HG02798 (cell line): ENCODE measurements around the gene TRMT10C.
A peak's percentile ranks its signal among the peaks of the same experiment; 100 is the strongest.
"Not testable (repeated sequence)": the region's sequence is repeated elsewhere in the genome, so short reads cannot be mapped to it uniquely, and the experiment has no call there.

Source experiments
- ATAC-seq: cut with Tn5 transposase; IDR thresholded peaks from one replicate; pipeline ENCODE4 v1.9.1; 2021; ENCODE audit warnings: mild to moderate bottlenecking; ENCODE audit not compliant: unreplicated experiment, poor library complexity

Gene TRMT10C

DNA sequence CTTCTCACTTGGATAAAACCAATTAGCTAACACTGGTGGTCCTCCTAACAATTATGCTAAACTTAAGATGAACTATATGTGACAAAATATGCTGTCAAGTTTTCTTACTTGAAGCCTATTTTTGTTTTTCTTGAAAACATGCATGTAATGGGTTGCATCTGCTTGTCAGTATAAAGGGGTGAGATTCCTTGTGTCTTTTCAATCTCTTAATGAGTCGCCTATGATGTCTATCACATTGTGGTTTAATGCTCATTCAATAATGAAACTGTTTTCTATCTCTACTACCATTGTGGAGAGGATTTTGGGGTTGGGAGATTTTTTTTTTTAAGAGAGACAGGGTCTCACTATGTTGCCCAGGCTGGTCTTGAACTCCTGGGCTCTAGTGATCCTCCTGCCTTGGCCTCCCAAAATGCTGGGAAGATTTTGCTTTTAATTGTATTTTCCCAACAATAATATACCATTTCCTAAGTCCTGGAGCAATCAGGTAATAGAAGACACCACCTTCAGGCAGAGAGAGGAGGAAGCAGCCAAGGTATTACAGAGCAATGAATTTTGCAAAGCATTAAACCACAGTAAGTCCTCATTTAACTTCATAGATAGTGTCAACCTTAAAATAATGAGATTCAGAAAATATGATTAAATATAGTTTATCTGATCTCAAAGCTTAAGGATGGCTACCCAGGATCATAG, 17.4 kb upstream of the TRMT10C start:
- ATAC-seq = no peak

DNA sequence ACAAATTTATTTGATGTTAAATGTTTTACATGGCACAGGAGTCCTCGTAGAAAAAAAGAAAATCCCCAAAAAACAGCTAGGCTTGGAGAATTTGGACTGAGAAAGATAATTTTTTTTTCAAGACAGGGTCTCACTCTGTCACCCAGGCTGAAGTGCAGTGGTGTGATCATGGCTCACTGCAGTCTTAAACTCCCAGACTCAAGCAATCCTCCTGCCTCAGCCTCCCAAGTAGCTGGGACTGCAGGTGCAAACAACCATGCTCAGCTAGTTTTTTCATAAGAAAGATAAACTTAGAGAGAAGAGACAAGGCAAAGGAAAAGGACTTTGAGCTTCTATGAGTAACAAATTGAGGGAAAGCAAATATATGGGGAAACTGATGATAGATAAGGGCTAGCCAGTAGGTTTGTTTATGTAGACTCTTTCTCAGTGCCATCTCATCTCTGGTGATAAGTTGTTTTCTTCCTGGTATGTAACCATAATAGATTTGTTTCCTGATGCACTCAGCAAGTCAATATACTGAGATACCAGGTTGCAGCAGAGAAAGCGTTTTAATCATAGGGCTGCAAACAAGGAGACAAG, 13.1 kb upstream of the TRMT10C start:
- no peak for ATAC-seq

DNA sequence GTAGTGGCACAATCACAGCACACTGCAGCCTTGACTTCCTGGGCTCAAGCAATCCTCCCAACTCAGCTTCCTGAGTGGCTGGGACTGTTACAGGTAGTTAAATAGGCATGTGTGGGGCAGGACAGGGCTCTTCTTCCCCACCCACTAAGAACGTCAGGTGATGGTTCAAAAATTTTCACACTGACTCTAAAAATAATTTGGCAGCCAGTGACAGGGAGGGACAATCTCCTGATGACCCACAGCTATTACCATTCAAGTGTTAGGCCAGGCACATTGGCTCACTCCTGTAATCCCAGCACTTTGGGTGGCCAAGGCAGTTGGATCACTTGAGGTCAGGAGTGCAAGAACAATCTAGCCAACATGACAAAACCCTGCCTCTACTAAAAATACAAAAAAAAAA, 12.2 kb upstream of the TRMT10C start:
- no peak for ATAC-seq

DNA sequence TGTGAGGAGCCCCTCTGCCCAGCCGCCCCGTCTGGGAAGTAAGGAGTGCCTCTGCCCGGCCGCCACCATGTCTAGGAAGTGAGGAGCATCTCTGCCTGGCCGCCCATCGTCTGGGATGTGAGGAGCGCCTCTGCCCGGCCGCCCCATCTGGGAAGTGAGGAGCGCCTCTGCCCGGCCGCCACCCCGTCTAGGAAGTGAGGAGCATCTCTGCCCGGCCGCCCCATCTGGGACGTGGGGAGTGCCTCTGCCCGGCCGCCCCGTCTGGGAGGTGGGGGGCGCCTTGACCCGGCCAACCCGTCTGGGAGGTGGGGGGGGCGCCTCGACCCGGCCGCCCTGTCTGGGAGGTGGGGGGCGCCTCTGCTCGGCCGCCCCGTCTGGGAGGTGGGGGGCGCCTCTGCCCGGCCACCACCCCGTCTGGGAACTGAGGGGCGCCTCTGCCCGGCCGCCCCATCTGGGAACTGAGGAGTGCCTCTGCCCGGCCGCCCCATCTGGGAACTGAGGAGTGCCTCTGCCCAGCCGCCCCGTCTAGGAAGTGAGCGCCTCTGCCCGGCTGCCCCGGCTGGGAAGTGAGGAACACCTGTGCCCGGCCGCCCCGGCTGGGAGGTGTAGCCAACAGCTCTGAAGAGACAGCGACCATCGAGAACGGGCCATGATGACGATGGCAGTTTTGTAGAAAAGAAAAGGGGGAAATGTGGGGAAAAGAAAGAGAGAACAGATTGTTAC, 10.1 kb upstream of the TRMT10C start:
- not testable (repeated sequence) for ATAC-seq

DNA sequence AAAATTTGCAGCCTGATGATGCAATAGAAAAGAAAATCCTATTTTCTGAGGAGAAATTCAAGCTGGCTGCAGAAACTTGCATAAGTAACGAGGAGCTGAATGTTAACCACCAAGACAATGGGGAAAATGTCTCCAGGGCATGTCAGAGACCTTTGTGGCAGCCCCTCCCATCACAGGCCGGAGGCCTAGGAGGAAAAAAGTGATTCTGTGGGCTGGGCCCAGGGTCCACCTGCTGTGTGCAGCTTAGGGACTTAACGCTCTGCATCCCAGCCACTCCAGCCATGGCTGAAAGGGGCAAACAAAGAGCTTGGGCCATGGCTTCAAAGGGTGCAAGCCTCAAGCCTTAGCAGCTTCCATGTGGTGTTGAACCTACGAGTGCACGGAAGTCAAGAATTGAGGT, 8.3 kb upstream of the TRMT10C start:
- ATAC-seq = not testable (repeated sequence)

DNA sequence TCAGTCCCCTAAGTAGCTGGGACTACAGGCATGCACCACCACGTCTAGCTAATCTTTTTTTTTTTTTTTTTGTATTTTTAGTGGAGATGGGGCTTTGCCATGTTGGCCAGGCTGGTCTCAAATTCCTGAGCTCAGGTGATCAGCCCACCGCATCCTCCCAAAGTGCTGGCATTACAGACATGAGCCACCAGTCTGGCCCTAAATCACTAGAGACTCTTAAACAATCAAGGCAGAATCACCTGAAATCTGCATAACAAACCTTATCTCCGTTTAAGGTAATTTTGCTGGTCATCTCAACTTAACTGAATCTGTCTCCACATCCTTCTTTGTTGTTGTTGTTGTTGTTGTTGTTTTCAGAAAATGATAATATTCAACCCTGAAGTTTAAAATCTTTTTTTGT, 5.6 kb upstream of the TRMT10C start:
- ATAC-seq = no peak

DNA sequence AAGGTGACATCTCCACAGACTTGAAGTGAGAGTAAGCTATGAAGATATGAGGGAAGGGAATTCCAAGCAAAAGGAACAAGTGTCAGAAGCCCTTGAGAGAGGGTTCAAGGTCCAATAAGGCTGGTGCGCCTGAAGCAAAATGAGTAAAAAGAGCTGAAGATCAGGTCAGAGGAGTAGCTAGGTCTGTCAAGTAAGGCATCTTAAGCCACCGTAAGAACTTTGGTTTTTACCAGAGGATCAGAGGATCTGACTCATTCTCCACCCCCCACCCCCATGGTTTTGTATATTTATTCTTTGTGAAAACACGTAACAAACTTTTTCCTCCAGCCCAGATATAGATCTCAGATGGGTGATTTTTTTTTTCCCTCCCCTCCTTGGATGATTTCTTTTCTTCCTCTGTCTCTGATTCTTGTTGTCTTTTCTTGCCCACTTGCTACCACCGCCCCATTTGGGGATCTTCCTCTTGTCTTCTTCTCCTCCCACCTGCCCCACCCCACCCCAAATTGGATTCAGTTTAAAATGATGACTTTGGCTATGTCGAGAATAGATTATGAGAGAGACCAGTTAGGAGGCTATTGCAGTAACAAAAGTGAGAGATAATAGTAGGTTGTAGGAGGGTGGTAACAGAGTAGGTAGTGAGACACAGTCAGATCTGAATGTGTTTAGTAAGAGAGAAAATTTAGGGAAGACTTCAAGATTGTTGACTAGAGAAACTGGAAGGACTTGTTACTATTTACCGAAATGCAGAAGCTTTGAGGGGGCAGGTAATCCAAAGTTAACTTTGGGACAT, 6.1 kb downstream of the TRMT10C start:
- no peak for ATAC-seq

DNA sequence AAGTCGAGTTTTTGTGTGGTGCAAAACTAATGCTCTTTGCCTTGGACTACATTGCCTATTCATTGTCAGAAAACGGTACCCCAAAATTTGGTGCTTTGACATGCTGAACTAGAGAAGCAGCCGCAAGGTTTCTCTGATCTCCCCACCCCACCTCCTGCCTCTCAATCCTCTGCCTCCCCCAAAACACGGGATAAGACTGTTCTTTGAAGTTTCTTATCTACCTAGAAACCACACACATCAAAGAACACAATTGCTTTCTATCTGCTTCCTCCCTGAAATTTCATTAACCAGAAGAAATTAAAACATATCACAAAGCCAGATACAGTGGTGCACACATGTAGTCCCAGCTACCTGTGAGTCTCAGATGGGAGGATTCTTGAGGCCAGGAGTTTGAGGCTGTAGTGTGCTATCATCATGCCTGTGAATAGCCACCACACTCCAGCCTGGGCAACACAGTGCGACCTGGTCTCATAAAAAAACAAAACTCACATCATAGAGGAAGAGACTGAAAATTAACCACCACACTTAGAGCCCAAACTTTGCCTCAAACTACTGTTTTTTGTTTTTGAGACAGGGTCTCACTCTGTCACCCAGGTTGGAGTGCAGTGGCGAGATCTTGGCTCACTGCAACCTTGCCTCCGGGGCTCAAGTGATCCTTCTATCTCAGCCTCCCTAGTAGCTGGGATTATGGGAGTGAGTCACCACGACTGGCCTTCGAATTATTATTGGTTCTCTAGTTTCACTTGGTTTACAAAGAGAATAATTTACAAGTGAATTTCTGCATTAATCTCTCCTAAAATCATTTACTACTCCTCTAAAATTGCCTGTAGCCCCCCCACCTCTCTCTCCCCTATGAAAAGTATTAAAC, 9.6 kb downstream of the TRMT10C start:
- no peak for ATAC-seq

DNA sequence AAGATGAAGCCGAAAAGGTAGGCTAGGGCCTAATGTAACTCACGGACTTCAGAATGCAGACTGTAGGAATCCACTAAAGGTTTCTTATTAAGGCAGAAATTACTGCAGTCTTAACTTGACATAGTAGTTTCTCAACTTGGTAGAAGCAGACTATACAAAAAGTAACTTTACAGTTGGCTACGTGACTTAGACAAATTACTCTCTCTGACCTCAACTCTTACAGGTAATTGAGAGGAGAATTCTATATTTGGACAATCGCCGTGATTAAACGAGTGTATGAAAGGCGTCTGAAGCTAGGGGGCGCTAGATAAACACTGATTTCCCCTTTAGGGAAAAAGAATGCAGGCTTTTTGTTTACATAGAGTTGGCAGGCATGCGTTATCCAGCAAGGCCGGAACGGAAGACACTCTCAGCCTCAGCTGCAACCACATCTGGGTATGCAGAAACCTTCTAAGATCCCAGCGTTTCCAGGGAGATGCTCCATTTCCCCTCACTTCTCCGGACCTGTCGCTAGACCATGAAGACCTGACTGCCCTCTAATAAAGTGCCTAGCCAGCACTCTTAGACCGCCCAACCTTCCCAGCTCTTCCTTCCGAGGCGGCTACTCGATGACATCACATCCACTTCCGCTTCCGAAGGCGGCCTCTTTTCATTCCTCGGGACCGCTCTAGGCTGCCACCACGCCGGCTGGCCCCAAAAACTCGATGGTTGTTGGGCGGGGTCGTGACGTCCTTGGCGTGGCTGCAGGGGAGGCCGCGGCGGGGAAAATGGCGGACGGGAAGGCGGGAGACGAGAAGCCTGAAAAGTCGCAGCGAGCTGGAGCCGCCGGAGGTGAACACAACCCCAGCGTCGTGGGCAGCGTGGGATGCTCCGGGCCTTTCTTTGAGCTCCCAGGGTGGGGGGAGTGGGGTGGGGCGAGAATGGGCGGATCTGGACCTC, 12.1 kb downstream of the TRMT10C start, which contains the start of gene PCNP:
Gene PCNP (plus strand): TSS at position 732 of the 939 bp plus-strand sequence. CDS start 36 bp downstream, at position 768.
- ATAC-seq = peak; percentile 90

DNA sequence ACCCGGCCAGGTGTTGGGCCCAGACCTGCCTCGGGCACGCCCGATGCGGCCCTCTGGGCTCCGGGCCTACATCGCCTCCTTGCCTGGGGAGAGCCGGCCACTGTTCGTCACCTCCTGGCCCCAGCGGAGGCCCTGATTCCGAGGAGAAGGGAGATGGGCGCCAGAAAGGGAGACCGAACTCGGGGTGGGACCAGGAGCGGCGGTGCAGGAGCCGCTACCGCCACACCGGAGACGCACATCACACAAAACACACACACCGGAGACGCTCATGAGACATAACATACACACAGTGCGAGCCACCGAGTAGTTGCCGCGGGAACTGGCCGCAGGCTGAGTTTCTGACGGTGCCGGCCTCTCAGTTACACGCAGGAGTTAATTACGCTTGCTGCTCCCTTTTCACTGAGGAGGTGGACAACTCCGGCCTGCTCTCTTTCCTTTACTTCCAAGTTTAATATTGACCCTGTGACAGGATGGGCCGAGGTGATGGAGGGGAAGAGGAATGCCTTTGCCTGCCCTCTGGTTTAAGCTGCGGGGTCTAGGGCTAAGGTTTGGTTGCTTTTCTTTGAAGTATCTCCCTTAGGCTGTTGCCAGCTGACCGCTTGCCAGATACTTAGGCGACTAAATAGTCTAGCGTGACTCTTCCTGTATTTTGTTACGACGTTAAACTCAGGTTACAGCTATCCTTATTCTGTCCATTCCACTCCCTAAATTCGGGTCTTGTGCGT, 12.9 kb downstream of the TRMT10C start:
- ATAC-seq = peak; percentile 43

DNA sequence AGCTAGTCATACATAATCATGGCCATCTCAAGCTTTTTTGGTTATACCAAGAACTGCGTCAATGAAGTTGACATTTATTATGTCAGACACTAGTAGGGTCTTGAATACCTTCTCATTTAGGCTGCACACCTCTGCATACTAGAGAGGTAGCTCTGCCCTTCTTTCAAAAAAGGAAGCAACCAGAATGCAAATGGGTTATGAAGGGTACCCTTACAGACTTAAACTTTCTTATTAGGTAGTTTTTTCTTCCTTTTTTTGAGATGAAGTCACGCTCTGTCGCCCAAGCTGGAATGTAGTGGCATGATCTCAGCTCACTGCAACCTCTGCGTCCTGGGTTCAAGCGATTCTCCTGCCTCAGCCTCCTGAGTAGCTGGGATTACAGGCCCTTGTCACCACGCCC, 15.6 kb downstream of the TRMT10C start:
- no peak for ATAC-seq

DNA sequence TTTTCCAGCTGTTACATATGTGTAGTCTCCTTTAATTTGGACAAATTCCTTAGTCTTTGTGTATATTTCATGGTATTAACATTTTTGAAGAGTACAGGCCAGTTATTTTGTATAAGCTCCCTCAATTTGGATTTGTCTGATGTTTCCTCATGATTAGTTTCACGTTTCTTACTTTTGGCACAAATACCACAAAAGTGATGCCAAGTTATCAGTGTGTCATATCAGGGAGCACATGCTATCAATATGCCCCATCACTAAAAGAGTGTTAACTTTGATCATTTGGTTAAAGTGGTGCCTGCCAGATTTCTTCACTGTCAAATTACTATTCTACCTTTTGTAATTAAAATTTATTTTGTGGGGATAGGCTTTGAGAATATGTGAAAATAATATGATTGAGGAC, 26.9 kb downstream of the TRMT10C start:
- no peak for ATAC-seq

DNA sequence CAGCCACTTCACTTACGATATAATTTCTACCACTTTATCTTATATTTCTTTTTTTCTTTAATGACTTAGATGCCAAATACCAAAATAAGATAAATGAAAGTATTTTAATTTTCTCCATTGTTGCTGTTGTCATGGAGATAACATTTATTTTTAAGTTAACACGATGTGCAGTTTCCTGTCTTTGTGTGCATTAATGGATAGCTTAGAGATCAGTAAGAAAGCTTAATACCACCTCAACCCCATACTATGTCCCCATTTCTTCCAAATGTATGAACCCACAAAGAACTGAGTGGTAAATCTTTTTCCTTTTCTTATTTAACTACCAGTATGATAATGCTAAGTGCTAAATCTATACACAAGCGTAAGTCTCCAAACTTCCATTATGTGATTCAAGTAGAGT, 29.4 kb downstream of the TRMT10C start:
- no peak for ATAC-seq

DNA sequence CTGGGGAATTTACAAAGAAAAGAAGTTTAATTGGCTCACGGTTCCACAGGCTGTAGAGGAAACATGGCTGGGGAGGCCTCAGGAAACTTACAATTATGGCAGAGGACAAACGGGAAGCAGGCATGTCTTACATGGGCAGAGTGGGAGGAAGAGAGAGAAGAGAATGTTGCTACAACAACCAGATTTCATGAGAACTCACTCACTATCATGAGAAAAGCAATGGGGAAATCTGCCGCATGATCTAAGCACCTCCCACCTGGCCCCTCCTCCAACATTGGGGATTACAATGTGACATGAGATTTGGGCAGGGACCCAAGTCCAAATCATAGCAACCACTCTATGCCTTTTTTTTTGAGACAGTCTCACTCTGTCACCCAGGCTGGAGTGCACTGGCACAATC, 41.1 kb downstream of the TRMT10C start:
- no peak for ATAC-seq

DNA sequence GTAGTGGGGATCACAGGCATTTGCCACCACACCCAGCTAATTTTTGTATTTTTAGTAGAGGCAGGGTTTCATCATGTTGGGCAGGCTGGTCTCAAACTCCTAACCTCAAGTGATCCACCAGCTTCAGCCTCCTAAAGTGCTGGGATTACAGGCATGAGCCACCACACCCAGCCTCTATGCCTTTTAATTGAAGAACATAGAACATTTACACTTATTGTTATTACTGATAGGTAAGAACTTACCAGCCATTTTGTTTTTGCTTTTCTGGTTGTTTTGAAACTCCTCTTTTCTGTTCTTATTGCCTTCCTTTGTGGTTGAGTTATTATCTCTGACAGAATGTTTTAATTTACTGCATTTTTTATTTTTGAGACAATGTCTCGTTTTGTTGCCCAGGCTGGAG, 41.5 kb downstream of the TRMT10C start:
- no peak for ATAC-seq

DNA sequence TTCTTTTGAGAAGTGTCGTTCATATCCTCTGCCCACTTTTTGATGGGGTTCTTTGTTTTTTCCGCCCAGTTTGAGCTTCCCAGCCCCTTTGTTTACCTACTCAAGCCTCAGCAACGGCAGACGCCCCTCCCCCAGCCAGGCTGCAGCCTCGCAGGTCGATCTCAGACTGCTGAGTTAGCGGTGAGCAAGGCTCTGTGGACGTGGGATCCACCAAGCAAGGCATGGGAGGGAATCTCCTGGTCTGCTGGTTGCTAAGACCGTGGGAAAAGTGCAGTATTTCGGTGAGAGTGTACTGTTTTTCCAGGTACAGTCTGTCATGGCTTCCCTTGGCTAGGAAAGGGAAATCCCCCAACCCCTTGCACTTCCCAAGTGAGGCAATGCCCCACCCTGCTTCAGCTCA, 43.7 kb downstream of the TRMT10C start:
- not testable (repeated sequence) for ATAC-seq

DNA sequence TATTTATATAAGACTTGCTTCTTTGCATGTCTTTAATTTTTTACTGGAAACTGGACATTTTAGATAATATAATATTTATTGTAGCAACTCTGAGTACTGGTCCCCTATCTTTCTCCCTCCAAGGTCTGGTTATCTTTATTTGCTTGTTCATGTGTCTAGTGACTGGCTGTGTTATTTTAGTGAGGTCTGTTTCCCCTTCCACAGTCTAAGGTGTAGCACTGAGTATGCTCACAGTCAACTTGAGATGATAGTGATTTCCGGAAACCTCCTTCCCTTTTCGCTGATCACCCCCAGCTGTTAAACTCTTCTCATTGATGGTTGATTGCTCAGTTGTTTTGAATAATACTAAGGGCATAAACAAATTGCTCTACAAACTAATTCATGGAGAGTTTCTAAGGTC, 49.4 kb downstream of the TRMT10C start:
- no peak for ATAC-seq

DNA sequence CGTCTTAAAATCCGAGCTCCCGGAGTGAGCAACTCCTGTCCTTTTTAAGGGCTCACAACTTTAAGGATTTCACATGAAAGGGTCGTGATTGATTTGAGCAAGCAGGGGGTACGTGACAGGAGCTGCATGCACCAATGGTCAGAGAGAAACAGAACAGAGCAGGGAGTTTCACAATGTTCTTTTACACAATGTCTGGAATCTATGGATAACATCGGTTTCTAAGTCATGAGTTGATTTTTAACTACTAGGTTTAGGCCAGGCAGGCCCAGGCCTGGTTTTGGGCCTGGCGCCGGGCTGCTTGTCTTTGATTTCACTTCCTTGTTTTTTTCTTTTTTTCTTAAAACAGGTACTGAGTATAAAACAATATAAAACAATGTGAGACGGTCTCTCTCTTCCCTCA, 51.3 kb downstream of the TRMT10C start:
- ATAC-seq = not testable (repeated sequence)
